NCI-H2196 (cell line): ENCODE data around the gene PPA1.
"Not testable (repeated sequence)": the region's sequence is repeated elsewhere in the genome, so short reads cannot be mapped to it uniquely, and the experiment has no call there.

Experiments used
- DNase-seq: peaks from one replicate; lab custom pipeline; 2025; ENCODE audit not compliant: unreplicated experiment; lab: John Stamatoyannopoulos, UW

Gene PPA1

GRCh38 chr10:70222340-70222794 is 10.9 kb downstream of the PPA1 start:
- DNase-seq: no peak

GRCh38 chr10:70221030-70221429 is 12.2 kb downstream of the PPA1 start:
- DNase-seq: no peak

- DNase-seq: no peak
Observed at GRCh38 chr10:70212879-70213278, 20.4 kb downstream of the PPA1 start.

- no peak for DNase-seq
Observed at GRCh38 chr10:70212277-70212676, 21.0 kb downstream of the PPA1 start.

GRCh38 chr10:70206762-70207161 is 26.5 kb downstream of the PPA1 start:
- DNase-seq: no peak

GRCh38 chr10:70201105-70201504 is 32.1 kb downstream of the PPA1 start:
- no peak for DNase-seq

GRCh38 chr10:70198696-70199466 is 34.3 kb downstream of the PPA1 start:
- no peak for DNase-seq

GRCh38 chr10:70197235-70197945 is 35.8 kb downstream of the PPA1 start:
- DNase-seq: no peak

GRCh38 chr10:70193391-70193844 is 39.8 kb downstream of the PPA1 start:
- DNase-seq: no peak

GRCh38 chr10:70192326-70192968 is 40.8 kb downstream of the PPA1 start:
- DNase-seq: no peak

GRCh38 chr10:70191972-70192305 is 41.3 kb downstream of the PPA1 start:
- DNase-seq: no peak

GRCh38 chr10:70191161-70191971 is 41.9 kb downstream of the PPA1 start:
- DNase-seq: no peak

GRCh38 chr10:70190581-70190980 is 42.6 kb downstream of the PPA1 start:
- no peak for DNase-seq

- DNase-seq: no peak
Observed at GRCh38 chr10:70190102-70190501, 43.1 kb downstream of the PPA1 start.

- no peak for DNase-seq
Observed at GRCh38 chr10:70188768-70189167, 44.5 kb downstream of the PPA1 start.

GRCh38 chr10:70186571-70186970 is 46.7 kb downstream of the PPA1 start:
- no peak for DNase-seq

- no peak for DNase-seq
Observed at GRCh38 chr10:70186090-70186489, 47.1 kb downstream of the PPA1 start.

GRCh38 chr10:70183304-70183703 is 49.9 kb downstream of the PPA1 start:
- no peak for DNase-seq

- DNase-seq: not testable (repeated sequence)
Observed at GRCh38 chr10:70179209-70179608, 54.0 kb downstream of the PPA1 start.

- no peak for DNase-seq
Observed at GRCh38 chr10:70178139-70178725, 55.0 kb downstream of the PPA1 start.

GRCh38 chr10:70176441-70176840 is 56.8 kb downstream of the PPA1 start:
- DNase-seq: no peak
